ENCODE measurements around the gene F12.

Gene F12

DNA sequence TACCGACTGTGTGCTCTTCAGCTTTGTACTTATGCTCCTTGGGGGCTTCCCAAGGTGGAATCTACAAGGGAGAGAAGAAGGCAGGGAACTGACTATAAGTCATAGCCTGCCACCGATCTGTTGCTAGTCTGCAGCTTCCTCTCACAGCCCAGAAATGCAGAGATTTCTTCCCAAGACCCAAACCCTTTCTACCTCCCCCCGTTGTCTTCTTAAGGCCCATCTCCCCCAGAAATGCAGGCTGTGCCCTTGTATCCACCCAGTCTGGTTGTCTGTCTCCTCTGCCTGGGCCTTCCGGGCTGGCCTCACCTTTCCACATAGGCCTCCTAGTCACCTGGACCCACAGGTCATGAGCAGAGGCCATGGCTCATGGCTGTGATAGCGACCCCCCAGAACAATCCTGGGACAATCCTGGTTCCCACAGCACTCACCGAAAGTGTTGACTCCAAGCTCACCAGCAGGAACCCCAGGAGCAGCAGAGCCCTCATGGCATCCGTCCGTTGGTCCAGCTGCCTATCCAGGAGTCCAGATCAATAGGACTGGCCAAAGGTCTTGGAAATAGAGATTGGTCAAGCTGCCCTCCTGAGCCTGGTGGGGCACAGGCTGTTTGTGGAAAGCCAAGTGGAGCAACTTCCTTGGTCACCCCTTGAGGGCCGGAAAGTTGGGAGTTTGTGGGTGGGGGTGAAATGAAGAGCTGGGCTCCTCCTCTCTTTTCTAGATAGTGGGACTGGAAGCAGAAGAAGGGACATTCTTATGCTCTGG is at the start of gene F12:
Gene F12 (minus strand): TSS at position 522 of the 759 bp plus-strand sequence. CDS start 37 bp downstream, at position 485.
- DNase-seq (ENCODE audit: low spot score) = no peak

DNA sequence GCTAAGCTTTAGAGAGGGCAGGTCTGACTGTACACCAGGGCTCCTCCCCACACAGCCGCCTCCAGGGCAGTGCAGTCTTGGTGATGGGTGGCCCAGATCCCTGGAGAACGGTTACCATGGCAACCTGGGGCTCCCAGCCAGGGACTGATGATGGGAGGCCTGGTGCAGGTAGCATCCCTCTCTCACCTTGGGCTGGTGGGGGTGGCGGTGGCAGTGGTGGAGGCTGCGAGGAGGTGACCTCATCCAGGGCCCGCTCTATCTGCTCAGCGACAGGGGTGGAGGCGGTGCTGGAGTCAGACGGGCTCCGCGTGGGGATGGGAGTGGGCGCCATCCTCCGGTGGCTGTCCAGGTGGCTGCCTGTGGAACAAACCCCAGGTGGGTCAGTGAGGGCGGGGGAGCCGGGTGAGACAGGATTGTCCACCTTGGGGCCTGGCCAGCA is 49.6 kb upstream of the F12 start:
- DNase-seq (ENCODE audit: low spot score) = no peak

DNA sequence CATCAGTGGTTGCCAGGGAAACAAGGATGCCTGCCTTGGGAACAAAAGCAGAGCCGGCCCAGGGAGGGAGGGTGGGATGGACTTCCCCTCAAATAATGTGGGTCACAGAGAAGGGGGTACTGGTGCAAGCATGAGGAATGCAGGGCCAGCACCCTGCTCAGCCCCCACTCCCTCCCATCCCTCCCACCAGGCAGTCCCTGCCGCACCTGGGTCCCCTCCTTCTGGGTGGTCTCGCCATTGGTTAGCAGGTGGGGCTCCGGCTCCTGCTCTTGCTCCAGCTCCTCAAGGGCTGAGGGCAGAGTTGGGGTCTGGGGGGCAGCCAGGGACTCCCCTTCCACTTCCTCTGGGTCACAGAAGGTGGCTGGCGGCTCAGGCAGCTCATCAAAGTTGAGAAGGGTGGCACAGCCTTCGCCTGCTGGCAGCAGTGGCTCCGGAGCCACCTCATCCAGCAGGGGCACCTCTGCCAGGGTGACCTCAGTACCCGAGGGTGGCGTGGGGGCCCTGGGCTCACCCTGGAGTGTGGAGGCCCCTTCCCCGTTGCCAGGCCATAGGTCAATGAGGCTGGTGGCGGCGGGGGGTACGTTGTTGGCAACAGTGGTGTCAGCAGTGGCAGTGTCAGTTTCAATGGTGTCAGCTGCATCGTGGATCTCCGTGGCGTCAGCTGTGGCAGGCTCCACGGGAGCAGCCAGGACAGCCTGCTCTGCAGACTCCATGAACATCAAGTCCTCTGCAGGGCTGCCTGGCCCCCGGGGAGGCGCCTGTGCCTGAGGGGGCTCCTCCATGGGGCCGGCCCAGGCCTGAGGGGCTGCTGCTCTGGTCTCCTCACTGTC is 48.7 kb upstream of the F12 start:
- DNase-seq (ENCODE audit: low spot score) = no peak

DNA sequence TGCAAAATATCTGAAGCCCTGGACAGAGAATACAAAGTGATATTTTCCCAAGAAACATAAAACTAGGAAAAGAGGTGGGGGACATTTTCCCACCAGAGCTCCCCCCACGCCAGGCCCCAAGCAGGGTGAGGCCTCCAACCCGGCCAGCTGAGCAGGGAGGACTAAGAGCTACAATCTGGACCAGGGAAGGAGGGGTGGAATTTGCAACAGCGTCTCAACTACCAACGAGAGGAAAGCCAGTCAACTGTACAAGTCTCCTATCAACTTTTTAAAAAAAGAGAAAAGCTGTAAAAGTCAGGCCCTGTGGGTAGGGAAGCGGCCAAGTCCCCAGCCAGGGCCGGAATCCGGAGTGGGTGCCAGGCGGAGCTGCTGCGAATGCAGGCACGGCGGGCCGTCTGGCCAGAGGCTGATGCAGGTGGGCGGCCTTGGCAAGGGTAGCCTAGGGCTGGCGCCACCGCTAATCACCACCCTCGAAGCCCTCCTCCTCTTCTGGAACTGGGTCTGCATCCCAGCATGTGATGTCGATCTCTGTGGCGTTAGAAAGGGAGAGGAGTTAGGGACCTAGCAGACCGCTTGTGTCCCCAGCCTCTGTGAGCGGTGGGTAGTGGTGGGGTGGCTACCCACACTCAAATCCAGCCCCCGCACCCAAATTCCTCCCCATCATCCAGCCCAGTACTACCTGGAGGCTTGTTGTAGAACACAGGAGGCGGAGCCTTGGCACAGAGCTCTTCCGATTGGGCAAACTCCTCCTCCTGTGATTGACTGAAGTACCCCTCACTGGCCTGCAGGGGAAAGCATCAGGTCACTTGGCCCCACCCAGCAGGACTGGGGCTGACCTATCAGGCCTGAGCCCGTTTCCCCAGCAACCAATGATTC is 47.9 kb upstream of the F12 start:
- no peak for DNase-seq (ENCODE audit: low spot score)

DNA sequence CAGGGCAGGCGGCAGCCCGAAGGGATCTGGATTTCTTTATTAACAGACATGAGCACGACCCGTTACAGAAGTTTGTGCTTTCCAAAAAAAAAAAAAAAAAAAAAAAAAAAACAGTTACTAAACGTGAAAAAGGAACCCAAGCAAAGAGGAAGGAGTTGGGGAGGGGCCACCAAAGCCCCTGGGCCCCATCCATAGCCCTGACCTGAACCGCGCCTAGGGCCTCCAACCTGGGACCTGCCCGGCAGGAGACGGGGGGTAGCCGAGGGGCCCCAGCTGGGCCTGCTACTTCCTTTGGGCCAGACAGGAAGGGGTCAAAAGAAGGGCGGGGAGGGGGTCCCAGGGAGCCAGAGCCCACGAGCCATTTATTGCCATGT is 47.2 kb upstream of the F12 start:
- no peak for DNase-seq (ENCODE audit: low spot score)

DNA sequence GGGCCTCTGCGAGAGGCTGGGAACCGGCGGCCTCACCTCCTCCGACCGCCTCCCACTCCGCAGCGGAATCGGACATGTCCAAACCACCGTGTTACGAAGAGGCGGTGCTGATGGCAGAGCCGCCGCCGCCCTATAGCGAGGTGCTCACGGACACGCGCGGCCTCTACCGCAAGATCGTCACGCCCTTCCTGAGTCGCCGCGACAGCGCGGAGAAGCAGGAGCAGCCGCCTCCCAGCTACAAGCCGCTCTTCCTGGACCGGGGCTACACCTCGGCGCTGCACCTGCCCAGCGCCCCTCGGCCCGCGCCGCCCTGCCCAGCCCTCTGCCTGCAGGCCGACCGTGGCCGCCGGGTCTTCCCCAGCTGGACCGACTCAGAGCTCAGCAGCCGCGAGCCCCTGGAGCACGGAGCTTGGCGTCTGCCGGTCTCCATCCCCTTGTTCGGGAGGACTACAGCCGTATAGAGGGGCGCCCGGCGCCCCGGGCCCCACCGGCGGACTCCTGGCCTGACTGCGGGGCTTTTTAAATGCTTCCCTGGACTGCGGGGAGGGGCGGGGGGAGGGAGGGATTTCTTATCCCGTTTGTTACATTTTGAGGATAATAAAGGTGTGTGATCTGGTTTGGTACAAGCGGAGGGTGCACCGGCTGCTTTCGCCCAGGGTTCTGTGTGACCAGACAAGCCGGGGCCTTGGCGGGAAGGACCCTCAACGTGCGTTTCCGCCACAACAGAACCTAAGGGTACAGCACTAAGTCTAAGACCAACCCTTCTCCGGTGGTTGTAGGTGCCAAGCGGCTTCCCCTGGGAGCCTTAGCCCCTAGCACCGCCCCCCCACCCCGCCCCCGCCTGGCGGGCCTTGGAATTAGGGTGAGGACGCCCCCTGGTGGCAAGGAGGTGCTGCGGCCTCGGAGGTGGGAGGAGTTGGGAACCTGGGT is 46.6 kb upstream of the F12 start:
- peak; percentile 92 for DNase-seq (ENCODE audit: low spot score)

DNA sequence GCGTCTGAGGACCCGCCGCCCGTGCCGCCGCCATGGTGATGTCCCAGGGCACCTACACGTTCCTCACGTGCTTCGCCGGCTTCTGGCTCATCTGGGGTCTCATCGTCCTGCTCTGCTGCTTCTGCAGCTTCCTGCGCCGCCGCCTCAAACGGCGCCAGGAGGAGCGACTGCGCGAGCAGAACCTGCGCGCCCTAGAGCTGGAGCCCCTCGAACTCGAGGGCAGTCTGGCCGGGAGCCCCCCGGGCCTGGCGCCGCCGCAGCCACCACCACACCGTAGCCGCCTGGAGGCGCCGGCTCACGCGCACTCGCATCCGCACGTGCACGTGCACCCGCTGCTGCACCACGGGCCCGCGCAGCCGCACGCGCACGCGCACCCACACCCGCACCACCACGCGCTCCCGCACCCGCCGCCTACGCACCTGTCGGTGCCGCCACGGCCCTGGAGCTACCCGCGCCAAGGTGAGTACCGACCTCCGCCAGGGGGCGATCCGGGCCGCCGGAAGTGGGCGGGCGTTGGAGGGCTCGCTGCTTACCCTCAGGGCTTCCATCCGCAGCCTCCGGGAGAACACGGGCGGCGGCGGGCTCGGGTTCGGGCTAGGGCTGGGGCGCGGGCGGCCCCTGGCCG is 45.8 kb upstream of the F12 start:
- peak; percentile 91 for DNase-seq (ENCODE audit: low spot score)

DNA sequence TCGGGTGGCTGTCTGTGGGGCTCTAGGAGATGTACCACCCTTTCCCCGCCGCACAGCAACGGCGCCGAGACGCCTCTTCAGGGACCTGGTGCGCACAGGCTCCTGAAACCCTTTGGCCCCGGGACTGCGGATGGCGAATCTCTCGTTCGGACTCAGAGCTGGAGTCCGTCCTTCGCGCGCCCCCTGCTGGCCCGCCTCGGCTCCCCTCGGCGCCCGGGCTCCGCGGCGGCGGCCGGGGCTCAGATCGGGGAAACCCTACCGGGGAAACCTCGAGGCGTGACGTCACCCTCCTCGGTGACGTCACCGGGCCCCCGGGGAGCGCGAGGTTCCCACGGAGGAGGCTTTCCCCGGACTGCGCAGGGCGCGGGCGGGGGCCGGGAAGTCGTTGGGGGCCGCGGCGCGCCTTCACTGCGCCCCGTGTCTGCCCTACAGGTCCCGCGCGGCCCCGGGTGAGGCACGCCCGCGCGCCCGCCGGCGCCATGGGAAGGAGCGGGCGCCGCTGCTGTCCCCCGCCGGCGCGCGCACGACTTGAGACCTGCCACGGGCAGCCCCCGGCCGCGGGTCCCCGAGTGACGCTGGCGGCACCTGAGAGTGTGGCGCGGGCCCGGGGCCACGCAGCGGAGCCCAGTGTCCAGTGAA is 45.2 kb upstream of the F12 start:
- peak; percentile 90 for DNase-seq (ENCODE audit: low spot score)

DNA sequence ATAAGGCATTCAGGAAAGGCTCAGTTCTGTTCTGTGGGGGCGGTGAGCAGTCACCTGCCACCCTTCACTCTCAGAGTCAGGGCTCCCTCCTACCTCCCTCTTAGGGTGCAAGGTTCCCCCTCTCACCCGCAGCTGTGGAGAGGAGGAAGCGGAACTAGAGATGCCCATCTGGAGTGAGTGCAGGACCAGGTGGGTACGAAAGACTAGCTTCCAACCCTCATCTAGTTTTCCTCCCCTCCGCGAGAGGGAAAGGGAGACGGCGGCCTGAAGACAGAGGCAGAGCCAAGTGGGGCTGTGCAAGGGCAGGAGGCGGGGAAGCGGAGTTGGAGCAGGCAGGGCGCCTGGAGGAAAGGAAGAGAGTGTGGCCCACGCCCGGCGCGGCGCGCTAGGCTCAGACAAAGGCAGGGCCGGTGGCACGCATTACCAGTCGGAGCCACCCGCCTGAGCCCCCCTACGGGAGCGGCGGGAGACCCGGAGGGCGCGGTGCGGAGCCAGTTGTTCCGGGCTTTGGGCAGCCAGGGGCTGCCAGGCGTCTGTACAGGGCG is 44.6 kb upstream of the F12 start:
- DNase-seq (ENCODE audit: low spot score) = no peak

DNA sequence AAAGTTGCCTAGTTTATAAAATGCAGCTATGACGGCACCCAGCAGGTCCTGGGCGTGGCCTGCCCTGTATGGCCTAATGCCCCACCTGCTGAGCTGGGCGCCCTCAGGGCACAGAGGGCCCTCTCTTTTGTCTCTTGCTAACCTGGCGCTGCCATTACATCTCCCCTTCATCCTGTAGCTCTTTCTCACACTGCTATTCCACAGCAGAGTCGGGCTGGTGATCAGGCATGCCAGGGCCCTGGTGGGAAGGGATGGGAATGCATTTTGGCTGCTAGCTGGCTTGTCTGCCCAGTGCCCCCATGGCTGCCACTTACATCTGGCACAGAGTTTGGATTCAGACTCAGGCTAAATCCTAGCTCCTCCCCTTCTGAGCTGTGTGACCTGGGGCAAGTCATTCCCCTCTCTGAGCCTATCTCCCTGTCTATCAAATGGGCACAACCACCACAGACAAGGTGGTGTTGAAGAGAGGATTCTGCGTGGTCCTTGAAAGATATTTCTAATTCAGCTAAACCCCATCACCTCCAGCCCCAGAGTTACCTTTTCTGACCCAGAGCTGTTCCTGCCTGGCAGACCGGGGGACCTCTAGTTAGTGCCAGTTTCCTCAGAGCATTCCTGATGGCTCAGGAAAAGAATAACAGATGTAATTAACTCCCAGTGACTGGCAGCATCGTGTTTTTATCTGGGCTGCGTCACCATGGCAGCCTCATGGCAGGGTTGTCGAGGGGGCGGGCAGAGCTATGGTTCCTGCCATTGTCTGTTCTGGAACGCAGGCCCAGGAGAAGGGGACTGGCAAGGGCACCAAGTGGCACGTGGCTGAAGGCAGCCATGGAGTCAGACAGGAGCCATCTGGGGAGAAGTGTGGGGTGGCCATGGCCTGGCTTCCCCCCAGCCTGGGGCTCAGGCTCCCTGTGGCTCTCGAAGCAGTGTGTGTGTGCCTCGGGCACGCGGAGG is 43.6 kb upstream of the F12 start:
- no peak for DNase-seq (ENCODE audit: low spot score)

DNA sequence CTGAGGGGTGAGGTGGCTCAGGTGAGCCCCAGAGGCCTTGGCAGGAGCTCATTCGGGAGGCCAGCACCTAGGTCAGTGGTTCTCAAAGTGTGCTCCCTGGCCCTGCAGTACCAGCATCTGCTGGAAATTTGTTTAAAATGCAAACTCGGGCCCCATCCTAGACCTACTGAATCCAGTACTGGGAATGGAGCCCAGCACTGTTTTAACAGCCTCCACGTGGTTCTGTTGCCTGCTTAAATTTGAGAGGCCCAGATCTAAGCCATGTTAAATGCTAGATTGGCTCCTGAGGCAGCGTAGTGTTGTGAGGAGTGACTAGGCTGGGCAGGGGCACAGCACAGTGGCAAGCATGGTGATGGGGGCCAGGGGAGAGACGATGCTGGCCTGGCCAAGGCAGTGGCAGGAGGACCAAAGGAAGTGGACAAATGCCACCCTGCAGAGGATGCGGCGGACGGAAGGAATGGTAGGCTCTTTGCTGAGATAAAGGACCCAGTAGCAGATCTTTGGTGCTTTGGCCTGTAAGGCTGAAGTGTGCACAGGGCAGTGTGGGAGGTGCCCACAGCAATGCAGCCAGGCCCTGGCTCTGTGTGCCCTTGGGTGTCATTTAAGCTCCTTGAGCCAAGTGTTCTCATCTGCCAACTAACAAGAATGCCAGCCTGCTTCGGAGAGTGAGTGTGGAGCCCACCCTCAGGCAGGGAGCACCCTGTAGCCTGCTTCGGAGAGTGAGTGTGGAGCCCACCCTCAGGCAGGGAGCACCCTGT is 41.5 kb upstream of the F12 start:
- DNase-seq (ENCODE audit: low spot score) = no peak

DNA sequence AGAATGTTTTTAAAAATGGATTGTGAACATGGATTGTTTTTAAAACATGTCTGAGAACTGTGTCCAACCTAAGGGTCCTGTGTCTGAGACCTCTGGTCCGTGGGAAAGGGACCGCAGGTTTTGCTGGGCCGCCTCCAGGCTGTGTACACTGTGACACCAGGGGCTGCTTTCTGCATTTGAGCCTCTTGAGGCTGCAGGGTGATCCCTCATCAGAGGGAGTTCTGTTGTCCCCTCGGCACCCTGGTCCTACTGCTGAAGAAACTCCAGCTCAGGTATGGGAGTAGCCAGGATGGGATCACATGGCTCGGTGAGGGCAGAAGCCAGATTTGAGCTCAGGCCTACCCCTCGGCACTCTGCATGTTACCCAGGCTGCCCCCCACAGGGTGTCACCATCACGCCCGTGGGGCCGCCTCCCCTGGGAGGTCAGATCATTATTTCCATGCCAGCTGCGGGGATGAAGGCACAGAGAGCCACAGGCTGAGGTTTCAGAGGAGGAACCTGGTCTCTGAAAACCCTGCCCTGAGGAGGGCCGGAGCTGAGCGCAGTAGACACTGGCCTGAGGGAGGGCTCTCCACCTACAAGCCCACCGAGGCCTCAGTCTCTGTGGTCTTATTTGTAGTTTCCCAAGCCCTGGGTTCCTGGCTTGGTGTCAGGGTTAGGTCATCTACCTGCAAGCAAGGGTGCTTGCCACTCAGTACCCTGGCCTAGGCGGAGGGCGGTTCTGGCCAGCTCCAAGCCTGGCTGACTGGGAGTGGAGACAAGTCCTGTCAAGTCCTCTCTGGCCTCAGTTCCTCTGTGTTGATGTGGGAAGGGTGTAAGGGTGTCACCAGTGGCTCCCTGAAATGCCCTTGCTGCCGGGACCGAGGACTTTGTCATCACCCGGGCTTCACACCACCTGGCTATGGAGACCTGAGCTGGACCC is 40.0 kb upstream of the F12 start:
- DNase-seq (ENCODE audit: low spot score) = no peak

DNA sequence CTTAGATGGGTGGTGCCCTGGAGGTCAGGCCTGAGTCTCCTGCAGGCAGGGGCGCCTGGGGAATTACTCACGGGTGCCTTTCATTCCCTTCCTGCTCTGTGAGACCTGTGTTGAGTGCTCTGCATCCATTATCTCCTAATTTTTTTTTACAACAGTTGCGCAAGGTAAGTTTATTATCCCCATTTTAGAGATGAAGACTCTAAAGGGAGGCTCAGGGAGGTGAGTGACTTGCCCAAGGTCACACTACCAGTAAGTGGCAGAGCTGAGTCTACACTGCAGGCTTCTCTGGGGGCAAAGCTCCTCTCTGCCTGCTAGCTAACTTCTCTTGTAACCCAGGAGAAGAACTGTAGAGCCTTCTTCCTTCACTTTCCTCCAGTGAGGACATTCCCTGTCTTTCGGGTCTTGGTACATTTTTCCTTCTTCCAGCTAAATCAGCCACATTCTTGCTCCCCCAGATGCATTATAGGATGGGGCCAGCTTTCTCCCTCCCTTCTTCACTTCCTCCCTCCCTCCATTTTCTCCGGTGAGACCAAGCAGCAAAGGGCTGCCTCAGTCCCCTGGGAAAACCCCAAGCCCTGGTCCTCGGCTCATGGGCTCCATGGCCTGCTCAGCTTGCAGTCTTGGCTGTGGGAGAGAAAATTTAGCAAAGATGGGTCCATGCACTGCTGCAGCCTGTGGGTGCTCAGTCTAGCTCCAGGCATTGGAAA is 39.0 kb upstream of the F12 start:
- no peak for DNase-seq (ENCODE audit: low spot score)

DNA sequence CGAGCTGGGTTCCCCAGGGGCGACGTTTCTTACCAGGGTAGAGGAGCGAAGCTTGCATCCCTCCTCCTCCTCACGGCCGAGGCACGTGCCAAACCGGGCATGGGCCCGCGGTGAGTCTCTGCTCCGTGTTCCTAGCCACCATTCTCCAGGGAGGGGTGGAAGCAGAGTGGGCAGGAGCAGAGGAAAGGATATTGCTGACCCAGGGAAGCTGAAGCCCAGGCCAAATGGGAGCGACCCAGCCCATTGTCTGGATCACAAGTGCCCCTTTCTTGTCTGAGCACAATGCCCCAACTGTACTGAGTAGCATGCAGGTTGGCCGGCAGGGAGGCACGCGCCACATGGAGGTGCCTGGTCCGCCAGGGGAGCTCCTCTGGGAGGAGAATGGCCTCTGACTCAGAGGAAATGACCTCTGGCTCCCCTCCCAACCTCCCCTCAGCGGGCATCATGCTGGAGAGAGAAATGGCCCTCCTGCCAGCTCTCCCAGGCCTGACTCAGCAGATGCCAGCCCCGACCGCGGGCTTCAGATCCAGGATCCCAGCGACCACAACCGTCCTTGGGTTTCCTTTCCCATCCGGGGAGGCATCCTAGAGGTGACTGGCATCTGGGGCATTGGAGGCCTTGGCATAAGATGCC is 38.4 kb upstream of the F12 start:
- no peak for DNase-seq (ENCODE audit: low spot score)

DNA sequence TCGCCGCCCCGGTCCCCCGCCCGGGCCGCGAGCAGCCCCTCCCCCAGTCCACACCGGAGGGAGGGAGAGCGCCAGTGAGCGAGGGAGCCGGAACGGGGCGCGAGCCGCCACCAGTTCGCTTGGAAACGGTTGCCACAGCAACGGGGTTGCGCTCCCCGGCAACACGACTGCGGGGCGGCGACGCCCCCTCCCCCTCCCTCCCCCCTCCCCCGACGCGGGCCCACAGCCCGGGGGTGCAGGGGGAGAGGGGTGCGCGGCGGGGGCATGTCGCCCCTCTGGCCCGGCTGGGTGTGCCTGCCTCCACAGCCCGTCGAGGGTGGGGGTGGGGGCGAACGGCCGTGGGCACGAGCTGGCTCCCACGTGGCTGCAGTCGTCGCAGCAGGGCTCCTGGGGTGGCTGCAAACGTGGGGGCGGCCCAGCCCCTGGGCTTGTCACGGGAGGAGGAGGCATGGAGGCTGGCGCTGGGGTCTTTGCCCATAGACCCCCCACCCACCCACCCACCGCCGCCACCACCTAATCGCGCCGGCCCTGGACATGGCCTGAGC is 37.8 kb upstream of the F12 start:
- DNase-seq (ENCODE audit: low spot score) = peak; percentile 70

Measured in CD4-positive, alpha-beta T cell treated with Interleukin-6 at 100 ng/mL for 8 hours (primary cell).